Measurements from ENCODE around the gene FLNA.
"Not testable (repeated sequence)": the region's sequence is repeated elsewhere in the genome, so short reads cannot be mapped to it uniquely, and the experiment has no call there.

Gene FLNA

GRCh38 chrX:154374313-154375155 is at the start of gene FLNA:
Gene FLNA, minus strand, starts transcription at chrX:154374634. Its CDS starts 3,389 bp downstream, at chrX:154371245.
- peak; percentile 56 for DNase-seq

GRCh38 chrX:154420402-154420756 is 45.9 kb upstream of the FLNA start:
- no peak for DNase-seq

- peak; percentile 83 for DNase-seq
Observed at GRCh38 chrX:154419688-154420401, 45.4 kb upstream of the FLNA start.

GRCh38 chrX:154419189-154419588 is 44.8 kb upstream of the FLNA start:
- no peak for DNase-seq

- DNase-seq: peak; percentile 82
Observed at GRCh38 chrX:154417157-154417556, 42.7 kb upstream of the FLNA start.

- no peak for DNase-seq
Observed at GRCh38 chrX:154413142-154413541, 38.7 kb upstream of the FLNA start.

- DNase-seq: peak; percentile 52
Observed at GRCh38 chrX:154412468-154412867, 38.0 kb upstream of the FLNA start.

GRCh38 chrX:154411981-154412340 is 37.5 kb upstream of the FLNA start:
- peak; percentile 72 for DNase-seq

- no peak for DNase-seq
Observed at GRCh38 chrX:154409222-154409871, 34.9 kb upstream of the FLNA start, which contains the start of gene DNASE1L1. Gene DNASE1L1, minus strand, starts transcription at chrX:154409254. Its CDS starts 3,686 bp downstream, at chrX:154405568.

- no peak for DNase-seq
Observed at GRCh38 chrX:154408659-154409221, 34.3 kb upstream of the FLNA start.

- DNase-seq: no peak
Observed at GRCh38 chrX:154404625-154405192, 30.3 kb upstream of the FLNA start.

GRCh38 chrX:154403858-154404257 is 29.4 kb upstream of the FLNA start:
- no peak for DNase-seq

- DNase-seq: no peak
Observed at GRCh38 chrX:154403192-154403591, 28.8 kb upstream of the FLNA start.

- DNase-seq: no peak
Observed at GRCh38 chrX:154402622-154403127, 28.2 kb upstream of the FLNA start.

- DNase-seq: peak; percentile 30
Observed at GRCh38 chrX:154401918-154402621, 27.6 kb upstream of the FLNA start.

- DNase-seq: peak; percentile 16
Observed at GRCh38 chrX:154401045-154401799, 26.8 kb upstream of the FLNA start.

- not testable (repeated sequence) for DNase-seq
Observed at GRCh38 chrX:154400369-154400817, 26.0 kb upstream of the FLNA start.

- DNase-seq: no peak
Observed at GRCh38 chrX:154399527-154400368, 25.3 kb upstream of the FLNA start.

GRCh38 chrX:154398668-154399526 is 24.5 kb upstream of the FLNA start:
- DNase-seq: peak; percentile 81
